DOHH2 (cell line): ENCODE results near the gene NKX2-4.

ENCODE experiments used
- CTCF ChIP-seq: fragments of 200-600 bp; sonication (generic); IDR thresholded peaks from one replicate; pipeline ENCODE4 v1.5.1; 2014; ENCODE audit warnings: antibody characterized with exemption, mild to moderate bottlenecking, low read depth, low read length; ENCODE audit not compliant: poor library complexity, severe bottlenecking
- EZH2phosphoT487 ChIP-seq: fragments of 200-600 bp; sonication (generic); IDR thresholded peaks from 2 replicates; pipeline ENCODE4 v1.6.1; 2017; ENCODE audit warnings: borderline replicate concordance, mild to moderate bottlenecking, antibody characterized with exemption, low read length, moderate library complexity, mixed read lengths

GRCh38 chr20:21371193-21371592 is 26.1 kb downstream of the NKX2-4 start:
- TF ChIP-seq CTCF (no peak), EZH2phosphoT487 (no peak)
